ENCODE results near the gene PPP2R3A. TPM values are rescaled to one million over a fixed set of nuclear protein-coding genes. Genes with fewer than 3 reads are reported as not detected.

The PPP2R3A gene
- total RNA-seq, 2 donors from 2014 or later: 11.2 to 22.4 TPM

DNA sequence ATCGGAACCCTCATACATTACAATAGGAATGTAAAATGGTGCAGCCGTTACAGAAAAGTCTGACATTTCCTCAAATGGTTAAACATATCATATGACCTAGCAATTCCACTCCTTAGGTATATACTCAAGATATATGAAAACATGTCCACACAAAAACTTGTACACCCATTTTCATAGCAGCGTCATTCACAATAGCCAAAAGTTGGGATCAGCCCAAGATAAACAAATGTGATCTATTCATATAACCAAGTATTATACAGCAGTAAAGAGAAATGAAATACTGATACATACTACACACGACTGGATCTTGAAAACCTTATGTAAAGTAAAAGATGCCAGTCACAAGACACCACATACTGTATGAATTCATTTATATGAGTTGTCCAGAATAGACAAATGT, 128.2 kb downstream of the PPP2R3A start:
- intact Hi-C loops (cut with DNase I): no loop called here
- H3K36me3 ChIP-seq (replicated peaks in 1 of 2; ENCODE audit: insufficient read depth in 1 of 2, low read depth in 2 of 2): peaks cover 0 to 4% of the 10 kb centered on the region in 2 donors
- ATAC-seq (no peak), DNase-seq (no peak)
- no peak overlapping the region for H3K4me3 ChIP-seq
- TF ChIP-seq, protein P1, sequence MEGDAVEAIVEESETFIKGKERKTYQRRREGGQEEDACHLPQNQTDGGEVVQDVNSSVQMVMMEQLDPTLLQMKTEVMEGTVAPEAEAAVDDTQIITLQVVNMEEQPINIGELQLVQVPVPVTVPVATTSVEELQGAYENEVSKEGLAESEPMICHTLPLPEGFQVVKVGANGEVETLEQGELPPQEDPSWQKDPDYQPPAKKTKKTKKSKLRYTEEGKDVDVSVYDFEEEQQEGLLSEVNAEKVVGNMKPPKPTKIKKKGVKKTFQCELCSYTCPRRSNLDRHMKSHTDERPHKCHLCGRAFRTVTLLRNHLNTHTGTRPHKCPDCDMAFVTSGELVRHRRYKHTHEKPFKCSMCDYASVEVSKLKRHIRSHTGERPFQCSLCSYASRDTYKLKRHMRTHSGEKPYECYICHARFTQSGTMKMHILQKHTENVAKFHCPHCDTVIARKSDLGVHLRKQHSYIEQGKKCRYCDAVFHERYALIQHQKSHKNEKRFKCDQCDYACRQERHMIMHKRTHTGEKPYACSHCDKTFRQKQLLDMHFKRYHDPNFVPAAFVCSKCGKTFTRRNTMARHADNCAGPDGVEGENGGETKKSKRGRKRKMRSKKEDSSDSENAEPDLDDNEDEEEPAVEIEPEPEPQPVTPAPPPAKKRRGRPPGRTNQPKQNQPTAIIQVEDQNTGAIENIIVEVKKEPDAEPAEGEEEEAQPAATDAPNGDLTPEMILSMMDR (IDR thresholded peaks at IDR 0.05): no peak
- no peak for TF ChIP-seq POLR2A (IDR thresholded peaks at IDR 0.05)
- no peaks in the 10 kb centered on the region for H3K9me3 ChIP-seq
- H3K27me3 ChIP-seq: no peaks in the 10 kb centered on the region
- no peaks in the 10 kb centered on the region for H3K4me1 ChIP-seq
- H3K27ac ChIP-seq: no peak overlapping the region
- WGBS, 2 donors: 89 to 92% methylated on average over 4 of the region's 4 CpGs

DNA sequence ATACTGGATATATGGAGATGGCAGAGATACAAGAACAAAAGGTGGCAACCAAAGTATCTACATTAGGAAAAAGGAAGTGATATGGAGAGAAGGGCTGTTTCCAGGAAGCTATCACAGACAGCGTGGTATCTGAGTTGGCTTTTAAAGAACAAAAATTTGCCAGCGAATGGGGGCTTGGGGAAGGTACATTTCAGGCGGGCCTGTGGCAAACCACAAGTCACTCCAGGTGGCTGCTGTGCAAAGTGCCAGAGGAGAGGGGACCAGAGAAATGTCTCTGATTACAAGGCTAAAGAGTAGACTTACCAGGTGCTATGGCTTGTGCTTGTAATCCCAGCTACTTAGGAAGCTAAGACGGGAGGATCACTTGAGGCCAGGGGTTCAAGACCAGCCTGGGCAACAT, 139.5 kb downstream of the PPP2R3A start:
- 75 to 87% methylated on average over 4 of the region's 4 CpGs for WGBS, 2 donors
- Histone ChIP-seq H3K4me3 (no peak overlapping the region), H3K27me3 (no peaks in the 10 kb centered on the region), H3K9me3 (no peaks in the 10 kb centered on the region), H3K36me3 (replicated peaks in 1 of 2; ENCODE audit: insufficient read depth in 1 of 2, low read depth in 2 of 2) (no peaks in the 10 kb centered on the region), H3K27ac (no peak overlapping the region), H3K4me1 (no peaks in the 10 kb centered on the region)
- ATAC-seq (no peak), DNase-seq (no peak)
- TF ChIP-seq, protein P1 (IDR thresholded peaks at IDR 0.05): no peak
- no peak for TF ChIP-seq POLR2A (IDR thresholded peaks at IDR 0.05)
- intact Hi-C loops (cut with DNase I): no loop called here

DNA sequence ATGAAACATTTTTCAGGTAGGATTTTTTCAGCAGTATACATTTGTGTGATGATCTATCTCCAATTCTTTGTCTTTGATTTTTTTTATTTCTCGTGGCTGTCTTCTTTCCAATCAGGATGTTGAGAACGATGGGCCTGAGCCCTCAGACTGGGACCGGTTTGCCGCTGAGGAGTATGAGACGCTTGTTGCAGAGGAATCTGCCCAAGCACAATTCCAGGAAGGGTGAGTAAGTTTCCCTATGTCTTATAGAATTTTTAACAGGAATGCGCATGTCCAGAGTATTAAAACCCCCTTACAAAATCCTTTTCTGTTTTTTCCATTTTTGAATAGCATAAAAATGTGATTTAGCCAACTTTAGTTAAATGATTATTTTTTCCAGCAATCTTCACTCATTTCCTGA, 140.6 kb downstream of the PPP2R3A start:
- no peak overlapping the region for H3K4me3 ChIP-seq
- DNase-seq (no peak), ATAC-seq (no peak)
- no peaks in the 10 kb centered on the region for H3K4me1 ChIP-seq
- H3K9me3 ChIP-seq: no peaks in the 10 kb centered on the region
- H3K36me3 ChIP-seq (replicated peaks in 1 of 2; ENCODE audit: insufficient read depth in 1 of 2, low read depth in 2 of 2): no peaks in the 10 kb centered on the region
- no peaks in the 10 kb centered on the region for H3K27me3 ChIP-seq
- TF ChIP-seq, protein P1 (IDR thresholded peaks at IDR 0.05): no peak
- TF ChIP-seq POLR2A (IDR thresholded peaks at IDR 0.05): no peak
- WGBS, 2 donors: 90 to 99% methylated on average over 6 of the region's 6 CpGs
- intact Hi-C loops (cut with DNase I): no loop called here
- H3K27ac ChIP-seq: no peak overlapping the region

DNA sequence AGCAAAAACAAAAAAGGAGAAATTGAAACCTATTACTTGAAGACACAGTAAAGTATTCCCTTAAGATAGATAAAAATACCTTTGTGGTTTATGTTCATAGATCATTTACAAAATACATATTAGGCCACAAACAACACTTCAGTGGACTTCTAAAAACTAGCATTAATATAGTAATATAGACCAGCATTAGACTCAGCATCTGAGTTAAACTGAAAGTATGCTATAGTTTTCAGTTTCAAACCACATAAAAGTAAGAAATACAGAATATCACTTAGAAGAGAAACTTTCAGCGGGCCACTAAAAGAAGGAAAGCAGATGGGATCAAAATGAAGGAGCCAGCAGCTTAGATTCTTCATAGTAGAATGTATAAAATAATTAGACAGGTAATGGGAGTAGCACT, 144.0 kb downstream of the PPP2R3A start:
- no peak overlapping the region for H3K27ac ChIP-seq
- WGBS, 2 donors: 84 to 100% methylated on average over 1 of the region's 1 CpG
- intact Hi-C loops (cut with DNase I): no loop called here
- H3K9me3 ChIP-seq: no peaks in the 10 kb centered on the region
- DNase-seq: no peak
- H3K36me3 ChIP-seq (replicated peaks in 1 of 2; ENCODE audit: insufficient read depth in 1 of 2, low read depth in 2 of 2): no peaks in the 10 kb centered on the region
- ATAC-seq: no peak
- H3K4me3 ChIP-seq: no peak overlapping the region
- TF ChIP-seq, protein P1 (IDR thresholded peaks at IDR 0.05): no peak
- no peak for TF ChIP-seq POLR2A (IDR thresholded peaks at IDR 0.05)
- no peaks in the 10 kb centered on the region for H3K27me3 ChIP-seq
- H3K4me1 ChIP-seq: no peaks in the 10 kb centered on the region

DNA sequence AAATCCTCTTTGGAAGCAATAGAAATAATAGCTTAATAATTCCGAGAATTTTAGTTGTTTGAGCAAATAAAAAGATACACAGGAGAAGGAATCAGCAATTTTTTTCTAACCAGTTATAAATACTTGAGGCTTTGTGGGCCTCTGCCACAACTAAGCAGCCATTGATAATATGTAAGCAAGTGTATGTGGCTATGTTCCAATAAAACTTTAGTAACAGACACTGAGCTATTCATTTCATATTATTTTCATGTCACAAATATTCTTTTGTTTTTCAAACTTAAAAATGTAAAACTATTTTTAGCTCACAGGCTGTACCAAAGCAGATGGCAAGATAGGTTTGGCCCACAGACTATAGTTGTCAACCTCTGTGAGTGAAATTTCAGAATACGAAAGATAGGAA, 145.0 kb downstream of the PPP2R3A start:
- Histone ChIP-seq H3K27me3 (no peaks in the 10 kb centered on the region), H3K4me1 (no peaks in the 10 kb centered on the region), H3K9me3 (no peaks in the 10 kb centered on the region), H3K36me3 (replicated peaks in 1 of 2; ENCODE audit: insufficient read depth in 1 of 2, low read depth in 2 of 2) (no peaks in the 10 kb centered on the region), H3K4me3 (no peak overlapping the region), H3K27ac (no peak overlapping the region)
- WGBS, 2 donors: 88 to 94% methylated on average over 2 of the region's 2 CpGs
- TF ChIP-seq POLR2A (IDR thresholded peaks at IDR 0.05): no peak
- TF ChIP-seq, protein P1 (IDR thresholded peaks at IDR 0.05): no peak
- DNase-seq (no peak), ATAC-seq (no peak)
- intact Hi-C loops (cut with DNase I): no loop called here

Measured in body of pancreas (tissue), 4 donors.